Neural cell (in vitro differentiated cells): ENCODE data around the gene ZNF606.

Source experiments
- CTCF ChIP-seq: fragments of 450-650 bp; IDR thresholded peaks from 2 replicates; pipeline ENCODE4 v1.5.1; 2014; ENCODE audit warnings: antibody characterized with exemption, mild to moderate bottlenecking, moderate library complexity; ENCODE audit not compliant: poor library complexity, severe bottlenecking
- EP300 ChIP-seq: fragments of 450-650 bp; conservative IDR thresholded peaks from 2 replicates; pipeline ENCODE4 v1.6.1; 2014; ENCODE audit warnings: antibody characterized with exemption, mild to moderate bottlenecking, moderate library complexity; ENCODE audit not compliant: poor library complexity, severe bottlenecking
- EZH2 ChIP-seq: fragments of 200-600, 300-800 bp; shearing (Covaris generic), sonication (generic); IDR thresholded peaks from 2 replicates; pipeline ENCODE4 v1.6.1; 2014; ENCODE audit warnings: antibody characterized with exemption, low read length, borderline replicate concordance, mild to moderate bottlenecking; ENCODE audit not compliant: insufficient read depth, poor library complexity, severe bottlenecking
- MXI1 ChIP-seq: fragments of 450-650 bp; conservative IDR thresholded peaks from 2 replicates; pipeline ENCODE4 v1.6.1; 2014; ENCODE audit warnings: antibody characterized with exemption, mild to moderate bottlenecking; ENCODE audit not compliant: poor library complexity, severe bottlenecking
- POLR2AphosphoS5 ChIP-seq: IDR thresholded peaks from 2 replicates; pipeline ENCODE4 v1.6.1; 2012
- RAD21 ChIP-seq: fragments of 450-650 bp; conservative IDR thresholded peaks from 2 replicates; pipeline ENCODE4 v1.6.1; 2014; ENCODE audit warnings: antibody characterized with exemption, mild to moderate bottlenecking, moderate library complexity
- REST ChIP-seq: IDR thresholded peaks from 2 replicates; pipeline ENCODE4 v1.6.1; 2012; ENCODE audit warnings: borderline replicate concordance
- SMC3 ChIP-seq: fragments of 450-650 bp; conservative IDR thresholded peaks from 2 replicates; pipeline ENCODE4 v1.6.1; 2014; ENCODE audit warnings: antibody characterized with exemption, mild to moderate bottlenecking, moderate library complexity; ENCODE audit not compliant: poor library complexity
- TAF1 ChIP-seq: IDR thresholded peaks from 2 replicates; pipeline ENCODE4 v1.6.1; 2012; ENCODE audit warnings: low read depth

GRCh38 chr19:57941593-57941992, 61.0 kb downstream of the ZNF606 start:
- TF ChIP-seq MXI1 (no peak), EP300 (no peak), CTCF (no peak), REST (no peak), POLR2AphosphoS5 (no peak), TAF1 (no peak), RAD21 (no peak), SMC3 (no peak), EZH2 (no peak)
